Lower lobe of right lung (tissue), 2 donors: ENCODE results near the gene CTSZ. TPM values are rescaled to one million over a fixed set of nuclear protein-coding genes. Genes with fewer than 3 reads are reported as not detected.
"Not testable (repeated sequence)": the region's sequence is repeated elsewhere in the genome, so short reads cannot be mapped to it uniquely, and the experiment has no call there.

ENCODE experiments used
- ATAC-seq, 2 donors: fragments of 200-7000 bp; cut with Tn5 transposase; one replicate each; pipeline ENCODE4 v1.9.1; 2020 to 2022; ENCODE audit warnings: mild to moderate bottlenecking in 2 of 2, moderate library complexity in 2 of 2
- DNase-seq: peaks from one replicate; pipeline ENCODE4 v3.0.0-alpha.2; 2020
- H3K27ac ChIP-seq: fragments of 200-600 bp; one replicate; pipeline ENCODE4 v1.8.0; 2022
- H3K27me3 ChIP-seq: fragments of 200-600 bp; one replicate; pipeline ENCODE4 v1.8.0; 2022; ENCODE audit warnings: low read depth
- H3K36me3 ChIP-seq: fragments of 200-600 bp; one replicate; pipeline ENCODE4 v1.8.0; 2022; ENCODE audit warnings: mild to moderate bottlenecking
- H3K4me1 ChIP-seq: fragments of 200-600 bp; one replicate; pipeline ENCODE4 v1.8.0; 2022
- H3K4me3 ChIP-seq: fragments of 200-600 bp; one replicate; pipeline ENCODE4 v1.8.0; 2022; ENCODE audit warnings: mild to moderate bottlenecking
- H3K9me3 ChIP-seq: fragments of 200-600 bp; one replicate; pipeline ENCODE4 v1.8.0; 2022
- CTCF ChIP-seq: fragments of 200-600 bp; IDR thresholded peaks from one replicate; pipeline ENCODE4 v1.8.0; 2022; ENCODE audit warnings: antibody characterized with exemption, mild to moderate bottlenecking
- intact Hi-C: fragments of 100-400 bp; cut with DNase I; formaldehyde crosslinking; loops from one replicate; pipeline ENCODE4 v1.11.0; 2022
- total RNA-seq: library from RNA; stranded (reverse); fragmentation: NEBNext Ultra II Directional; extraction: Animal tissue kit (Norgen Biotek cat#: 25700); gene quantifications from one replicate; pipeline ENCODE4 v1.2.1, GENCODE V29; 2021
- donor health status: DM: no; HTN: yes; CAD: no; lungs with severe emphysema.

The CTSZ gene
- total RNA-seq, 1 donor from 2014 or later: 533 TPM

GRCh38 chr20:58985656-58986055, 21.4 kb downstream of the CTSZ start:
- intact Hi-C loops: no loop called here
- DNase-seq: no peak

GRCh38 chr20:58984691-58985090, 22.4 kb downstream of the CTSZ start:
- no peak overlapping the region for H3K27ac ChIP-seq
- H3K9me3 ChIP-seq: no peaks in the 10 kb centered on the region
- intact Hi-C loops: no loop called here
- no peak for DNase-seq
- peaks cover 32% of the 10 kb centered on the region for H3K4me1 ChIP-seq
- TF ChIP-seq CTCF: no peak
- H3K36me3 ChIP-seq: peaks cover 40% of the 10 kb centered on the region
- ATAC-seq: no peak
- H3K27me3 ChIP-seq: no peaks in the 10 kb centered on the region
- no peak overlapping the region for H3K4me3 ChIP-seq

More at GRCh38 chr20:58985656-58986055, 21.4 kb downstream of the CTSZ start:
- H3K4me1 ChIP-seq: peaks cover 32% of the 10 kb centered on the region
- H3K9me3 ChIP-seq: no peaks in the 10 kb centered on the region
- no peak for TF ChIP-seq CTCF
- no peak overlapping the region for H3K4me3 ChIP-seq
- no peak for ATAC-seq
- H3K27me3 ChIP-seq: no peaks in the 10 kb centered on the region
- no peak overlapping the region for H3K27ac ChIP-seq
- H3K36me3 ChIP-seq: peaks cover 49% of the 10 kb centered on the region

- ATAC-seq, DNase-seq, H3K27ac ChIP-seq, intact Hi-C loops, H3K27me3 ChIP-seq, H3K9me3 ChIP-seq, H3K4me3 ChIP-seq: not testable (repeated sequence)
- H3K36me3 ChIP-seq: peaks cover 24% of the 10 kb centered on the region
- H3K4me1 ChIP-seq: peaks cover 32% of the 10 kb centered on the region
Measured at GRCh38 chr20:58983115-58983468, 24.0 kb downstream of the CTSZ start.

- Histone ChIP-seq H3K36me3 (peaks cover 18% of the 10 kb centered on the region), H3K4me3 (peak overlapping the region; percentile 72)
Measured at GRCh38 chr20:58982406-58983114, 24.5 kb downstream of the CTSZ start.

GRCh38 chr20:58981628-58982364, 25.3 kb downstream of the CTSZ start:
- Histone ChIP-seq H3K4me3 (peak overlapping the region; percentile 72), H3K27me3 (no peaks in the 10 kb centered on the region), H3K36me3 (peaks cover 11% of the 10 kb centered on the region), H3K4me1 (peaks cover 32% of the 10 kb centered on the region), H3K27ac (peak overlapping the region; percentile 80), H3K9me3 (no peaks in the 10 kb centered on the region)
- ATAC-seq: no peak
- DNase-seq: no peak
- TF ChIP-seq CTCF: no peak
- intact Hi-C loops: no loop called here

More at GRCh38 chr20:58982406-58983114, 24.5 kb downstream of the CTSZ start:
- DNase-seq (no peak), ATAC-seq (no peak)
- H3K4me1 ChIP-seq: peaks cover 32% of the 10 kb centered on the region
- TF ChIP-seq CTCF: no peak
- H3K9me3 ChIP-seq: no peaks in the 10 kb centered on the region
- H3K27ac ChIP-seq: no peak overlapping the region
- H3K27me3 ChIP-seq: no peaks in the 10 kb centered on the region
- intact Hi-C loops: no loop called here
